ENCODE data around the gene PLAC9.

Gene PLAC9

GRCh38 chr10:80157561-80157960 is 25.0 kb downstream of the PLAC9 start:
- Histone ChIP-seq H3K27ac (peak overlapping the region in 12 of 21 experiments; percentile 5 to 83 (median 62)), H3K4me3 (no peak overlapping the region)

GRCh38 chr10:80158126-80158525 is 25.6 kb downstream of the PLAC9 start:
- Histone ChIP-seq H3K27ac (peak overlapping the region in 16 of 21 experiments; percentile 12 to 83 (median 59)), H3K4me3 (no peak overlapping the region)

GRCh38 chr10:80158598-80159127 is 26.1 kb downstream of the PLAC9 start:
- peak overlapping the region in 19 of 21 experiments; percentile 7 to 83 (median 62) for H3K27ac ChIP-seq
- no peak overlapping the region for H3K4me3 ChIP-seq

GRCh38 chr10:80159166-80159873 is 26.8 kb downstream of the PLAC9 start:
- peak overlapping the region in 19 of 21 experiments; percentile 3 to 83 (median 59) for H3K27ac ChIP-seq

GRCh38 chr10:80160361-80161320 is 28.1 kb downstream of the PLAC9 start:
- no peak overlapping the region for H3K4me3 ChIP-seq
- H3K27ac ChIP-seq = peak overlapping the region in 5 of 21 experiments; percentile 10 to 83 (median 49)

More at GRCh38 chr10:80159166-80159873, 26.8 kb downstream of the PLAC9 start:
- no peak overlapping the region for H3K4me3 ChIP-seq

GRCh38 chr10:80161321-80162083 is 29.0 kb downstream of the PLAC9 start:
- H3K27ac ChIP-seq = peak overlapping the region in 7 of 21 experiments; percentile 9 to 42 (median 20)

GRCh38 chr10:80163741-80164341 is 31.3 kb downstream of the PLAC9 start:
- H3K27ac ChIP-seq = peak overlapping the region in 9 of 21 experiments; percentile 16 to 71 (median 38)
- H3K4me3 ChIP-seq = no peak overlapping the region

More at GRCh38 chr10:80161321-80162083, 29.0 kb downstream of the PLAC9 start:
- H3K4me3 ChIP-seq = no peak overlapping the region

GRCh38 chr10:80164596-80164995 is 32.1 kb downstream of the PLAC9 start:
- Histone ChIP-seq H3K4me3 (no peak overlapping the region), H3K27ac (peak overlapping the region in 10 of 21 experiments; percentile 5 to 71 (median 52))

- no peak overlapping the region for H3K4me3 ChIP-seq
- peak overlapping the region in 12 of 21 experiments; percentile 5 to 71 (median 44) for H3K27ac ChIP-seq
Measured at GRCh38 chr10:80165173-80165572, 32.6 kb downstream of the PLAC9 start.

GRCh38 chr10:80166581-80167470 is 34.3 kb downstream of the PLAC9 start:
- peak overlapping the region in 17 of 21 experiments; percentile 0 to 78 (median 46) for H3K27ac ChIP-seq

GRCh38 chr10:80167471-80168161 is 35.1 kb downstream of the PLAC9 start:
- Histone ChIP-seq H3K27ac (peak overlapping the region in 7 of 21 experiments; percentile 37 to 78 (median 59)), H3K4me3 (no peak overlapping the region)

More at GRCh38 chr10:80166581-80167470, 34.3 kb downstream of the PLAC9 start:
- H3K4me3 ChIP-seq = no peak overlapping the region

GRCh38 chr10:80168162-80168511 is 35.6 kb downstream of the PLAC9 start:
- Histone ChIP-seq H3K27ac (peak overlapping the region in 3 of 21 experiments; percentile 18 to 59 (median 46)), H3K4me3 (no peak overlapping the region)

- Histone ChIP-seq H3K4me3 (no peak overlapping the region), H3K27ac (peak overlapping the region in 5 of 21 experiments; percentile 8 to 64 (median 47))
Measured at GRCh38 chr10:80168679-80169380, 36.3 kb downstream of the PLAC9 start.

GRCh38 chr10:80170026-80170425 is 37.5 kb downstream of the PLAC9 start:
- H3K27ac ChIP-seq = no peak overlapping the region
- H3K4me3 ChIP-seq = no peak overlapping the region

GRCh38 chr10:80170641-80171040 is 38.1 kb downstream of the PLAC9 start:
- Histone ChIP-seq H3K27ac (peak overlapping the region in 2 of 21 experiments; percentile 5 to 7), H3K4me3 (no peak overlapping the region)

GRCh38 chr10:80171248-80171660 is 38.7 kb downstream of the PLAC9 start:
- peak overlapping the region in 3 of 21 experiments; percentile 5 to 41 (median 16) for H3K27ac ChIP-seq
- H3K4me3 ChIP-seq = no peak overlapping the region
